ENCODE results near the gene SZT2.
"Not testable (repeated sequence)": the region's sequence is repeated elsewhere in the genome, so short reads cannot be mapped to it uniquely, and the experiment has no call there.

The SZT2 gene

GRCh38 chr1:43402089-43402865, 12.6 kb downstream of the SZT2 start:
- in situ Hi-C loops (cut with HindIII; ENCODE audit: low pct_ligation_motif_present, low sequenced_read_pairs): loop anchor here (25.0 kb wide), 1 partner anchor 165 kb away; no protein-coding TSS in a partner anchor
- TF ChIP-seq CTCF (IDR thresholded peaks at IDR 0.05; ENCODE audit: low read depth, low read length, missing control alignments): no peak
- no peak overlapping the region for H3K4me3 ChIP-seq (ENCODE audit: low read depth, low read length)
- peaks cover 40% of the 10 kb centered on the region for H3K36me3 ChIP-seq (replicated peaks)
- no peaks in the 10 kb centered on the region for H3K27me3 ChIP-seq (replicated peaks)
- H3K27ac ChIP-seq: no peak overlapping the region
- no peak for DNase-seq

GRCh38 chr1:43404353-43404752, 14.7 kb downstream of the SZT2 start:
- H3K36me3 ChIP-seq (replicated peaks): peaks cover 43% of the 10 kb centered on the region
- no peak overlapping the region for H3K4me3 ChIP-seq (ENCODE audit: low read depth, low read length)
- no peak overlapping the region for H3K27ac ChIP-seq
- H3K27me3 ChIP-seq (replicated peaks): no peaks in the 10 kb centered on the region
- no peak for DNase-seq
- no peak for TF ChIP-seq CTCF (IDR thresholded peaks at IDR 0.05; ENCODE audit: low read depth, low read length, missing control alignments)
- in situ Hi-C loops (cut with HindIII; ENCODE audit: low pct_ligation_motif_present, low sequenced_read_pairs): loop anchor here (25.0 kb wide), 1 partner anchor 167 kb away; no protein-coding TSS in a partner anchor

GRCh38 chr1:43405219-43405875, 15.6 kb downstream of the SZT2 start:
- no peak for DNase-seq
- H3K27ac ChIP-seq: no peak overlapping the region

GRCh38 chr1:43405876-43406234, 16.2 kb downstream of the SZT2 start:
- H3K27ac ChIP-seq: no peak overlapping the region
- DNase-seq: no peak
- no peak overlapping the region for H3K4me3 ChIP-seq (ENCODE audit: low read depth, low read length)
- TF ChIP-seq CTCF (IDR thresholded peaks at IDR 0.05; ENCODE audit: low read depth, low read length, missing control alignments): no peak
- peaks cover 43% of the 10 kb centered on the region for H3K36me3 ChIP-seq (replicated peaks)
- no peaks in the 10 kb centered on the region for H3K27me3 ChIP-seq (replicated peaks)
- in situ Hi-C loops (cut with HindIII; ENCODE audit: low pct_ligation_motif_present, low sequenced_read_pairs): loop anchor here (25.0 kb wide), 1 partner anchor 169 kb away; no protein-coding TSS in a partner anchor

More at GRCh38 chr1:43405219-43405875, 15.6 kb downstream of the SZT2 start:
- in situ Hi-C loops (cut with HindIII; ENCODE audit: low pct_ligation_motif_present, low sequenced_read_pairs): loop anchor here (25.0 kb wide), 1 partner anchor 168 kb away; no protein-coding TSS in a partner anchor
- Histone ChIP-seq H3K27me3 (replicated peaks) (no peaks in the 10 kb centered on the region), H3K36me3 (replicated peaks) (peaks cover 43% of the 10 kb centered on the region), H3K4me3 (ENCODE audit: low read depth, low read length) (no peak overlapping the region)
- no peak for TF ChIP-seq CTCF (IDR thresholded peaks at IDR 0.05; ENCODE audit: low read depth, low read length, missing control alignments)

GRCh38 chr1:43410571-43410970, 20.9 kb downstream of the SZT2 start:
- in situ Hi-C loops (cut with HindIII; ENCODE audit: low pct_ligation_motif_present, low sequenced_read_pairs): loop anchor here (25.0 kb wide), 1 partner anchor 173 kb away; no protein-coding TSS in a partner anchor
- TF ChIP-seq CTCF (IDR thresholded peaks at IDR 0.05; ENCODE audit: low read depth, low read length, missing control alignments): no peak
- Histone ChIP-seq H3K27me3 (replicated peaks) (no peaks in the 10 kb centered on the region), H3K36me3 (replicated peaks) (peaks cover 20% of the 10 kb centered on the region), H3K27ac (no peak overlapping the region), H3K4me3 (ENCODE audit: low read depth, low read length) (no peak overlapping the region)
- DNase-seq: no peak

GRCh38 chr1:43413426-43413825, 23.7 kb downstream of the SZT2 start:
- H3K36me3 ChIP-seq (replicated peaks): peaks cover 20% of the 10 kb centered on the region
- in situ Hi-C loops (cut with HindIII; ENCODE audit: low pct_ligation_motif_present, low sequenced_read_pairs): loop anchor here (25.0 kb wide), 1 partner anchor 176 kb away; no protein-coding TSS in a partner anchor
- H3K4me3 ChIP-seq (ENCODE audit: low read depth, low read length); H3K27ac ChIP-seq; DNase-seq; H3K27me3 ChIP-seq (replicated peaks): not testable (repeated sequence)
